SK-N-SH treated with all-trans-retinoic acid at 6 μM for 48 hours (cell line): ENCODE results near the gene SLC39A5.
A peak's percentile ranks its signal among the peaks of the same experiment; 100 is the strongest.

ENCODE experiments used
- ATAC-seq: fragments of 200-7000 bp; cut with Tn5 transposase; 3 replicates; pipeline ENCODE4 v1.9.1; 2020; ENCODE audit warnings: mild to moderate bottlenecking, moderate library complexity
- ARNTL ChIP-seq: fragments of 450-650 bp; formaldehyde crosslinking; IDR thresholded peaks from 2 replicates; pipeline ENCODE4 v1.5.0; 2020; ENCODE audit warnings: low read depth, mild to moderate bottlenecking, moderate library complexity, borderline replicate concordance
- BACH2 ChIP-seq: fragments of 250-450 bp; sonication (Bioruptor Pico); IDR thresholded peaks from 2 replicates; pipeline ENCODE4 v1.9.0; 2021; ENCODE audit warnings: mild to moderate bottlenecking, borderline replicate concordance
- CSDC2 ChIP-seq: fragments of 250-450 bp; sonication (Bioruptor Pico); IDR thresholded peaks from 2 replicates; pipeline ENCODE4 v1.5.0; 2020; ENCODE audit warnings: mild to moderate bottlenecking, moderate library complexity
- ESRRG ChIP-seq: fragments of 250-450 bp; sonication (Bioruptor Pico); IDR thresholded peaks from 2 replicates; pipeline ENCODE4 v1.6.1; 2021; ENCODE audit warnings: mild to moderate bottlenecking
- GLIS3 ChIP-seq: fragments of 250-450 bp; sonication (Bioruptor Pico); IDR thresholded peaks from 2 replicates; pipeline ENCODE4 v1.5.0; 2020; ENCODE audit warnings: mild to moderate bottlenecking, moderate library complexity
- ISL1 ChIP-seq: fragments of 250-450 bp; sonication (Bioruptor Pico); IDR thresholded peaks from 2 replicates; pipeline ENCODE4 v2.1.2; 2022; ENCODE audit warnings: mild to moderate bottlenecking, moderate library complexity
- OSR1 ChIP-seq: fragments of 250-450 bp; sonication (Bioruptor Pico); IDR thresholded peaks from 2 replicates; pipeline ENCODE4 v1.8.0; 2022; ENCODE audit warnings: moderate library complexity, mild to moderate bottlenecking, inconsistent platforms
- RARB ChIP-seq: fragments of 250-450 bp; sonication (Bioruptor Pico); IDR thresholded peaks from 2 replicates; pipeline ENCODE4 v1.8.0; 2021; ENCODE audit warnings: mild to moderate bottlenecking, moderate library complexity
- TCF4 ChIP-seq: fragments of 250-450 bp; sonication (Bioruptor Pico); IDR thresholded peaks from 2 replicates; pipeline ENCODE4 v1.8.0; 2021; ENCODE audit warnings: mild to moderate bottlenecking, moderate library complexity, borderline replicate concordance
- TOX ChIP-seq: fragments of 250-450 bp; sonication (Bioruptor Pico); IDR thresholded peaks from 2 replicates; pipeline ENCODE4 v1.8.0; 2021; ENCODE audit warnings: mild to moderate bottlenecking, moderate library complexity, borderline replicate concordance
- ZFP3 ChIP-seq: fragments of 250-450 bp; sonication (Bioruptor Pico); IDR thresholded peaks from 2 replicates; pipeline ENCODE4 v1.5.0; 2020; ENCODE audit warnings: mild to moderate bottlenecking, moderate library complexity
- ZNF70 ChIP-seq: fragments of 450-650 bp; formaldehyde crosslinking; IDR thresholded peaks from 2 replicates; pipeline ENCODE4 v1.5.0; 2020; ENCODE audit warnings: mild to moderate bottlenecking, moderate library complexity
- ZNF8 ChIP-seq: fragments of 450-650 bp; formaldehyde crosslinking; IDR thresholded peaks from 2 replicates; pipeline ENCODE4 v1.5.0; 2020; ENCODE audit warnings: mild to moderate bottlenecking, moderate library complexity
- TF ChIP-seq, protein P1 (sequence below): fragments of 250-450 bp; sonication (Bioruptor Pico); IDR thresholded peaks from 2 replicates; pipeline ENCODE4 v1.8.0; 2021; ENCODE audit warnings: low read depth, mild to moderate bottlenecking, moderate library complexity, borderline replicate concordance
- TF ChIP-seq, protein P2 (sequence below): fragments of 250-450 bp; sonication (Bioruptor Pico); IDR thresholded peaks from 2 replicates; pipeline ENCODE4 v1.8.0; 2020; ENCODE audit warnings: mild to moderate bottlenecking, moderate library complexity, borderline replicate concordance
- TF ChIP-seq, protein P3 (sequence below): fragments of 250-450 bp; sonication (Bioruptor Pico); IDR thresholded peaks from 2 replicates; pipeline ENCODE4 v1.5.1; 2020; ENCODE audit warnings: low read depth, mild to moderate bottlenecking, moderate library complexity
- TF ChIP-seq, protein P4 (sequence below): fragments of 250-450 bp; sonication (Bioruptor Pico); IDR thresholded peaks from 2 replicates; pipeline ENCODE4 v1.5.0; 2020; ENCODE audit warnings: mild to moderate bottlenecking, moderate library complexity

The SLC39A5 gene

DNA sequence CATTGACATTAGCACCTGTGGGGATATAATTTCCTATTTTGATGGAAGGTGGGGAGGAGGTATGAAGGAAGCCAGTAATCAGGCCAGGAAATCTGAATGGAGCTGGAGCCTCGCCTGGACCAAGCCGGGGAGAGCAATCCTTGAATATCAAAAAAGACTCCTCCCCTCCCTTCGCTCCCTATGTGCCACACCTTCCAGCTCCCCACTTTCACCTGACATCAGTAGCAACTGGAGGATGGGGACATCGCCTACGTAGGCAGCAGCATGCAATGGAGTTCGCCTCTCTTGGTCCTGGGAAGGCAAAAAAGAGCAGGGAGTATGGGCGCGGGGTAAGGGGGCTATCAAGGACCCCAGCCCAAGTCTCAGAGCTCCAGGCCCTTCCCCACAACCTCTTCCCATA is 27.2 kb downstream of the SLC39A5 start (continued):
- TF ChIP-seq, protein P1, sequence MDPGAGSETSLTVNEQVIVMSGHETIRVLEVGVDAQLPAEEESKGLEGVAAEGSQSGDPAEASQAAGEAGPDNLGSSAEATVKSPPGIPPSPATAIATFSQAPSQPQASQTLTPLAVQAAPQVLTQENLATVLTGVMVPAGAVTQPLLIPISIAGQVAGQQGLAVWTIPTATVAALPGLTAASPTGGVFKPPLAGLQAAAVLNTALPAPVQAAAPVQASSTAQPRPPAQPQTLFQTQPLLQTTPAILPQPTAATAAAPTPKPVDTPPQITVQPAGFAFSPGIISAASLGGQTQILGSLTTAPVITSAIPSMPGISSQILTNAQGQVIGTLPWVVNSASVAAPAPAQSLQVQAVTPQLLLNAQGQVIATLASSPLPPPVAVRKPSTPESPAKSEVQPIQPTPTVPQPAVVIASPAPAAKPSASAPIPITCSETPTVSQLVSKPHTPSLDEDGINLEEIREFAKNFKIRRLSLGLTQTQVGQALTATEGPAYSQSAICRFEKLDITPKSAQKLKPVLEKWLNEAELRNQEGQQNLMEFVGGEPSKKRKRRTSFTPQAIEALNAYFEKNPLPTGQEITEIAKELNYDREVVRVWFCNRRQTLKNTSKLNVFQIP (CRISPR knock-in tag): no peak
- TF ChIP-seq CSDC2 (CRISPR knock-in tag) (no peak), TOX (CRISPR knock-in tag) (no peak), ZNF70 (CRISPR knock-in tag) (no peak)

DNA sequence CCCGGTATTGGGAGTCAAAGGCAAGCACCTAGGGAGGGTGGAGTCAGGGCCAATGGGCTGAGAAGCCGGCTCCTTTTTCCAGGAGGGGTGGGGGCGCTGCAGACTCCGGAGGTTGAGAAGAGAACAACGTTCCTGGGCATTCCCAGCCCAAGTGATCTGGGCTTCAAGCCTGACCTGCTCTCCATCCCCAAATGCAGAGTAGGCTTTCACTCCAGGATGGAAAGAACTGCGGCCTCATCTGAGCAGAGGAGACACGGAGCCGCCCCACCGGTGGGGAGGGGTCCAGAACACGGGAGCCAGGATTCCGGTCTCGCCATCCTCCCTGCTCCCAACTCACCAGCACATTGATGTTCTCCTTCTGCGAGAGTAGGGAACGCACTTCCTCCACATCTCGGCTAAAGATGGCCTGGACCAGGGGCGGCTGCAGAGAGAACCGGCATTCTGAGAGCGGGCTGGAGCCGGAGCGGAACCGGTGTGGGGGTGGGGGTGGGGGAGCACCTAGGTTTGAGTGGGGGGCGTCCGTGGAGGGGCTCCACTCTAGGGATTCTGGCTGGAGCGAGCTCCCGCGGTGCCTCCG is 27.7 kb downstream of the SLC39A5 start:
- ATAC-seq: peak; percentile 64
- no peak for TF ChIP-seq RARB (CRISPR knock-in tag)
- no peak for TF ChIP-seq ISL1
- TF ChIP-seq GLIS3 (CRISPR knock-in tag): no peak
- no peak for TF ChIP-seq ZFP3 (CRISPR knock-in tag)
- no peak for TF ChIP-seq BACH2 (CRISPR knock-in tag)
- TF ChIP-seq, protein P2, sequence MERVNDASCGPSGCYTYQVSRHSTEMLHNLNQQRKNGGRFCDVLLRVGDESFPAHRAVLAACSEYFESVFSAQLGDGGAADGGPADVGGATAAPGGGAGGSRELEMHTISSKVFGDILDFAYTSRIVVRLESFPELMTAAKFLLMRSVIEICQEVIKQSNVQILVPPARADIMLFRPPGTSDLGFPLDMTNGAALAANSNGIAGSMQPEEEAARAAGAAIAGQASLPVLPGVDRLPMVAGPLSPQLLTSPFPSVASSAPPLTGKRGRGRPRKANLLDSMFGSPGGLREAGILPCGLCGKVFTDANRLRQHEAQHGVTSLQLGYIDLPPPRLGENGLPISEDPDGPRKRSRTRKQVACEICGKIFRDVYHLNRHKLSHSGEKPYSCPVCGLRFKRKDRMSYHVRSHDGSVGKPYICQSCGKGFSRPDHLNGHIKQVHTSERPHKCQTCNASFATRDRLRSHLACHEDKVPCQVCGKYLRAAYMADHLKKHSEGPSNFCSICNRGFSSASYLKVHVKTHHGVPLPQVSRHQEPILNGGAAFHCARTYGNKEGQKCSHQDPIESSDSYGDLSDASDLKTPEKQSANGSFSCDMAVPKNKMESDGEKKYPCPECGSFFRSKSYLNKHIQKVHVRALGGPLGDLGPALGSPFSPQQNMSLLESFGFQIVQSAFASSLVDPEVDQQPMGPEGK (CRISPR knock-in tag): no peak; the same call in 1 of the 2 replicates
- TF ChIP-seq, protein P3, sequence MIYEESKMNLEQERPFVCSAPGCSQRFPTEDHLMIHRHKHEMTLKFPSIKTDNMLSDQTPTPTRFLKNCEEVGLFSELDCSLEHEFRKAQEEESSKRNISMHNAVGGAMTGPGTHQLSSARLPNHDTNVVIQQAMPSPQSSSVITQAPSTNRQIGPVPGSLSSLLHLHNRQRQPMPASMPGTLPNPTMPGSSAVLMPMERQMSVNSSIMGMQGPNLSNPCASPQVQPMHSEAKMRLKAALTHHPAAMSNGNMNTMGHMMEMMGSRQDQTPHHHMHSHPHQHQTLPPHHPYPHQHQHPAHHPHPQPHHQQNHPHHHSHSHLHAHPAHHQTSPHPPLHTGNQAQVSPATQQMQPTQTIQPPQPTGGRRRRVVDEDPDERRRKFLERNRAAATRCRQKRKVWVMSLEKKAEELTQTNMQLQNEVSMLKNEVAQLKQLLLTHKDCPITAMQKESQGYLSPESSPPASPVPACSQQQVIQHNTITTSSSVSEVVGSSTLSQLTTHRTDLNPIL (CRISPR knock-in tag): no peak
- TF ChIP-seq ZNF8 (CRISPR knock-in tag): no peak
- no peak for TF ChIP-seq TOX (CRISPR knock-in tag)
- no peak for TF ChIP-seq ESRRG (CRISPR knock-in tag)
- TF ChIP-seq OSR1 (CRISPR knock-in tag): no peak
- TF ChIP-seq, protein P4, sequence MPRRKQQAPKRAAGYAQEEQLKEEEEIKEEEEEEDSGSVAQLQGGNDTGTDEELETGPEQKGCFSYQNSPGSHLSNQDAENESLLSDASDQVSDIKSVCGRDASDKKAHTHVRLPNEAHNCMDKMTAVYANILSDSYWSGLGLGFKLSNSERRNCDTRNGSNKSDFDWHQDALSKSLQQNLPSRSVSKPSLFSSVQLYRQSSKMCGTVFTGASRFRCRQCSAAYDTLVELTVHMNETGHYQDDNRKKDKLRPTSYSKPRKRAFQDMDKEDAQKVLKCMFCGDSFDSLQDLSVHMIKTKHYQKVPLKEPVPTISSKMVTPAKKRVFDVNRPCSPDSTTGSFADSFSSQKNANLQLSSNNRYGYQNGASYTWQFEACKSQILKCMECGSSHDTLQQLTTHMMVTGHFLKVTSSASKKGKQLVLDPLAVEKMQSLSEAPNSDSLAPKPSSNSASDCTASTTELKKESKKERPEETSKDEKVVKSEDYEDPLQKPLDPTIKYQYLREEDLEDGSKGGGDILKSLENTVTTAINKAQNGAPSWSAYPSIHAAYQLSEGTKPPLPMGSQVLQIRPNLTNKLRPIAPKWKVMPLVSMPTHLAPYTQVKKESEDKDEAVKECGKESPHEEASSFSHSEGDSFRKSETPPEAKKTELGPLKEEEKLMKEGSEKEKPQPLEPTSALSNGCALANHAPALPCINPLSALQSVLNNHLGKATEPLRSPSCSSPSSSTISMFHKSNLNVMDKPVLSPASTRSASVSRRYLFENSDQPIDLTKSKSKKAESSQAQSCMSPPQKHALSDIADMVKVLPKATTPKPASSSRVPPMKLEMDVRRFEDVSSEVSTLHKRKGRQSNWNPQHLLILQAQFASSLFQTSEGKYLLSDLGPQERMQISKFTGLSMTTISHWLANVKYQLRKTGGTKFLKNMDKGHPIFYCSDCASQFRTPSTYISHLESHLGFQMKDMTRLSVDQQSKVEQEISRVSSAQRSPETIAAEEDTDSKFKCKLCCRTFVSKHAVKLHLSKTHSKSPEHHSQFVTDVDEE: no peak
- no peak for TF ChIP-seq ZNF70 (CRISPR knock-in tag)

DNA sequence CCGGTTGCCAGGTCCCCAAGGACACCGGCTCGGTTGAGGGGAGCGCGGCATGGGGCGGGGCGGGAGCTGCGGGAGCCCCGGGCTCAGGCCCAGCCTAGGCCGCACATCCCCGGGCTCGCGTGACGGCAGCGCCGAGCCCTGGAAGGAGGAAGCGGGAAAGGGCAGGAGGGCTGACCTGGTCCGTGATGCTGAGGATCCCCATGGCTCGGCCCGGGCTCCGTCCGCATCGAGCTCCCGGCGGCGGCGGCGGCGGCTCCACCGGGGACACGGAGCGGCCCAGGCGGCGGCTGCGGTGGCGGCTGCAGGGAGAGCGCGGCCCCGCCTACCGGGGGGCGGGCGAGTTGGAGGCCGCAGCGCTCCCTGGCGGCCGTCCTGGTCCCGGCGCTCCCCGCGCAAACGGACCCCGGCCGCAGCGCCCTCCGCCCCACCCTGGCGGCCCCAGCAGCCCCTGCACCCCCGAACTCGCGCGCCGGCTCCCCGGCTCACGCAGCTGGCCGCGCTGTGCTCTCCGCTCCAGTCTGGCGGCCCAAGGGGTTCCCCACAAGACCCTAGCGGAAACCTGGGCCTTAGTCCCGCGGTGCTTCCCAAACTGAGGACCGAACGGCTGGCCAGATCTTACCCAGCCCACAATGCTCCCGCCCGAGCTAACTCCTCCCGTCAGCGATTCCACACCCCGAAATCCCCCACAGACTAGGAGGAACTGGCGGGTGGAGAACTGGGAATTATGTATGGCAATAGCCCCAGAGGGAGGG is 28.4 kb downstream of the SLC39A5 start, which contains the start of gene ANKRD52:
ANKRD52 (minus strand) TSS at position 317 of the 752 bp plus-strand sequence; CDS start at position 202, 115 bp downstream.
- ATAC-seq: peak; percentile 84
- TF ChIP-seq TCF4 (CRISPR knock-in tag): no peak
- TF ChIP-seq ZFP3 (CRISPR knock-in tag): no peak
- no peak for TF ChIP-seq CSDC2 (CRISPR knock-in tag)
- TF ChIP-seq ARNTL (CRISPR knock-in tag): no peak
- no peak for TF ChIP-seq BACH2 (CRISPR knock-in tag)
- TF ChIP-seq ZNF70 (CRISPR knock-in tag): no peak
- TF ChIP-seq, protein P3 (CRISPR knock-in tag): no peak
- TF ChIP-seq ESRRG (CRISPR knock-in tag): no peak
- TF ChIP-seq, protein P4: no peak
- TF ChIP-seq, protein P2 (CRISPR knock-in tag): no peak
- no peak for TF ChIP-seq TOX (CRISPR knock-in tag)
- TF ChIP-seq, all 23 proteins: peak for 0
